ENCODE data around the gene RTCA.
"Not testable (repeated sequence)": the region's sequence is repeated elsewhere in the genome, so short reads cannot be mapped to it uniquely, and the experiment has no call there.

RTCA gene
- 38.5 to 53.1 (median 46.7) reads per million in 4 donors for total RNA-seq

GRCh38 chr1:100265931-100266740 is at the start of gene RTCA:
Gene RTCA, plus strand, starts transcription at chr1:100266216. Its CDS starts 160 bp downstream, at chr1:100266376.
- DNase-seq, result peak; percentile 93 to 96 (median 95)

- DNase-seq, result no peak
These were observed 48.2 kb upstream of the RTCA start for GRCh38 chr1:100217834-100218233.

GRCh38 chr1:100219457-100219856 is 46.6 kb upstream of the RTCA start:
- DNase-seq, result no peak

- DNase-seq, result no peak
These were observed 46.1 kb upstream of the RTCA start for GRCh38 chr1:100219883-100220282.

- no peak for DNase-seq
These were observed 43.6 kb upstream of the RTCA start for GRCh38 chr1:100222428-100222827.

GRCh38 chr1:100229681-100230443 is 36.2 kb upstream of the RTCA start:
- no peak for DNase-seq

GRCh38 chr1:100230765-100231164 is 35.3 kb upstream of the RTCA start:
- peak in 1 of 5 donors; percentile 52 for DNase-seq

- no peak for DNase-seq
These were observed 34.3 kb upstream of the RTCA start for GRCh38 chr1:100231721-100232120.

- no peak for DNase-seq
These were observed 33.9 kb upstream of the RTCA start for GRCh38 chr1:100232156-100232555.

- DNase-seq, result not testable (repeated sequence)
These were observed 32.5 kb upstream of the RTCA start for GRCh38 chr1:100233566-100233965.

GRCh38 chr1:100234432-100234831 is 31.6 kb upstream of the RTCA start:
- DNase-seq, result no peak

- no peak for DNase-seq
These were observed 28.9 kb upstream of the RTCA start for GRCh38 chr1:100237091-100237490.

GRCh38 chr1:100239961-100240360 is 26.1 kb upstream of the RTCA start:
- no peak for DNase-seq

GRCh38 chr1:100240631-100241030 is 25.4 kb upstream of the RTCA start:
- no peak for DNase-seq

- no peak for DNase-seq
These were observed 19.3 kb upstream of the RTCA start for GRCh38 chr1:100246738-100247137.

GRCh38 chr1:100249155-100249536 is 16.9 kb upstream of the RTCA start:
- peak in 1 of 5 donors; percentile 1 for DNase-seq

GRCh38 chr1:100249537-100250257 is 16.3 kb upstream of the RTCA start, which contains the start of gene DBT:
Gene DBT, minus strand, starts transcription at chr1:100249834. Its CDS starts 14 bp downstream, at chr1:100249820.
- peak; percentile 77 to 94 (median 88) for DNase-seq

- no peak for DNase-seq
These were observed 15.8 kb upstream of the RTCA start for GRCh38 chr1:100250264-100250663.

GRCh38 chr1:100250807-100251206 is 15.2 kb upstream of the RTCA start:
- no peak for DNase-seq

GRCh38 chr1:100252901-100253300 is 13.1 kb upstream of the RTCA start:
- DNase-seq, result no peak

- DNase-seq, result no peak
These were observed 12.5 kb upstream of the RTCA start for GRCh38 chr1:100253552-100253951.

- not testable (repeated sequence) for DNase-seq
These were observed 9.7 kb upstream of the RTCA start for GRCh38 chr1:100256273-100256672.

GRCh38 chr1:100258427-100258826 is 7.6 kb upstream of the RTCA start:
- not testable (repeated sequence) for DNase-seq
